Hepatocyte (in vitro differentiated cells): ENCODE results near the gene HNRNPA3. TPM values are rescaled to one million over a fixed set of nuclear protein-coding genes. Genes with fewer than 3 reads are reported as not detected.
"Not testable (repeated sequence)": the region's sequence is repeated elsewhere in the genome, so short reads cannot be mapped to it uniquely, and the experiment has no call there.

ENCODE experiments used
- DNase-seq: peaks from one replicate; pipeline ENCODE4 v3.0.0-alpha.2; 2016; ENCODE audit warnings: low spot score
- H2AFZ ChIP-seq: fragments of 200-600 bp; sonication (generic); 2 replicates; pipeline ENCODE4 v1.6.0; 2016; ENCODE audit warnings: antibody characterized with exemption, mild to moderate bottlenecking
- H3K27ac ChIP-seq: fragments of 200-600 bp; sonication (generic); 2 replicates; pipeline ENCODE4 v1.5.1; 2016; ENCODE audit warnings: mild to moderate bottlenecking
- H3K27me3 ChIP-seq: fragments of 200-600 bp; sonication (generic); 2 replicates; pipeline ENCODE4 v1.6.1; 2016
- H3K36me3 ChIP-seq: fragments of 200-600 bp; sonication (generic); replicated peaks from 2 replicates; pipeline ENCODE4 v1.5.1; 2016; ENCODE audit warnings: low read depth; ENCODE audit not compliant: insufficient read depth
- H3K4me1 ChIP-seq: fragments of 200-600 bp; sonication (generic); 2 replicates; pipeline ENCODE4 v1.5.1; 2016; ENCODE audit warnings: mild to moderate bottlenecking, moderate library complexity; ENCODE audit not compliant: insufficient read depth
- H3K4me2 ChIP-seq: fragments of 200-600 bp; sonication (generic); 2 replicates; pipeline ENCODE4 v1.6.0; 2016
- H3K4me3 ChIP-seq: fragments of 200-600 bp; sonication (generic); 2 replicates; pipeline ENCODE4 v1.5.1; 2016; ENCODE audit warnings: mild to moderate bottlenecking
- H3K79me2 ChIP-seq: fragments of 200-600 bp; sonication (generic); 2 replicates; pipeline ENCODE4 v1.6.0; 2017; ENCODE audit warnings: mild to moderate bottlenecking
- H3K9me2 ChIP-seq: fragments of 200-600 bp; sonication (generic); replicated peaks from 2 replicates; pipeline ENCODE4 v1.6.0; 2017; ENCODE audit warnings: mild to moderate bottlenecking; ENCODE audit not compliant: insufficient read depth
- H3K9me3 ChIP-seq: fragments of 200-600 bp; sonication (generic); 2 replicates; pipeline ENCODE4 v1.5.1; 2016; ENCODE audit warnings: low read depth, mild to moderate bottlenecking
- H4K20me1 ChIP-seq: fragments of 200-600 bp; sonication (generic); 2 replicates; pipeline ENCODE4 v1.6.0; 2016; ENCODE audit warnings: mild to moderate bottlenecking; ENCODE audit not compliant: insufficient read depth, poor library complexity, severe bottlenecking
- CTCF ChIP-seq: fragments of 200-600 bp; sonication (generic); IDR thresholded peaks from 2 replicates; pipeline ENCODE4 v1.5.1; 2016; ENCODE audit warnings: antibody characterized with exemption, mild to moderate bottlenecking; ENCODE audit not compliant: poor library complexity
- EZH2 ChIP-seq: fragments of 200-600 bp; sonication (generic); IDR thresholded peaks from 2 replicates; pipeline ENCODE4 v1.6.1; 2016; ENCODE audit warnings: antibody characterized with exemption, mild to moderate bottlenecking, borderline replicate concordance
- EZH2phosphoT487 ChIP-seq: fragments of 200-600 bp; sonication (generic); IDR thresholded peaks from one replicate; pipeline ENCODE4 v1.6.1; 2018; ENCODE audit warnings: antibody characterized with exemption, mild to moderate bottlenecking, low read depth, moderate library complexity; ENCODE audit not compliant: unreplicated experiment, severe bottlenecking
- whole genome bisulfite sequencing: methylation state at CpG from one replicate; pipeline ENCODE4 v1.1.6; 2016; ENCODE audit warnings: low lambda C conversion rate; ENCODE audit errors: missing lambda C conversion rate; 5-methylcytosine and 5-hydroxymethylcytosine counted together
- polyA plus RNA-seq: library from polyadenylated mRNA; unstranded; fragments of >200 nt; fragmentation: Nextera tagmentation; extraction: Ambion mirVana; gene quantifications from 2 replicates; pipeline ENCODE4 v1.2.1, GENCODE V29; 2016
- total RNA-seq: library from RNA; depleted of rRNA; stranded (reverse); fragments of >200 nt; gene quantifications from 2 replicates; pipeline ENCODE4 v1.2.3, GENCODE V29; 2014

HNRNPA3 gene
- total and polyA plus RNA-seq, 2 experiments from 2014 or later, result 56.1 to 59.5 TPM

- Histone ChIP-seq H3K9me3 (no peaks in the 10 kb centered on the region), H4K20me1 (no peaks in the 10 kb centered on the region), H3K79me2 (no peaks in the 10 kb centered on the region), H3K9me2 (no peaks in the 10 kb centered on the region), H2AFZ (no peak overlapping the region), H3K27ac (no peak overlapping the region), H3K4me3 (no peak overlapping the region), H3K4me2 (no peak overlapping the region), H3K36me3 (no peaks in the 10 kb centered on the region), H3K27me3 (no peaks in the 10 kb centered on the region), H3K4me1 (no peaks in the 10 kb centered on the region)
- no peak for TF ChIP-seq CTCF
- no peak for TF ChIP-seq EZH2
- no peak for TF ChIP-seq EZH2phosphoT487
- WGBS, result 36% methylated on average over 1 of the region's 1 CpG
- DNase-seq, result no peak
These were observed 33.8 kb upstream of the HNRNPA3 start for GRCh38 chr2:177178797-177179196.

GRCh38 chr2:177179227-177179626 is 33.4 kb upstream of the HNRNPA3 start:
- whole genome bisulfite sequencing, result 67% methylated on average over 2 of the region's 2 CpGs
- no peak for TF ChIP-seq CTCF
- TF ChIP-seq EZH2phosphoT487, result no peak
- no peak for TF ChIP-seq EZH2
- Histone ChIP-seq H4K20me1 (no peaks in the 10 kb centered on the region), H3K4me3 (no peak overlapping the region), H2AFZ (no peak overlapping the region), H3K27ac (no peak overlapping the region), H3K4me2 (no peak overlapping the region), H3K4me1 (no peaks in the 10 kb centered on the region), H3K9me3 (no peaks in the 10 kb centered on the region), H3K27me3 (no peaks in the 10 kb centered on the region), H3K36me3 (no peaks in the 10 kb centered on the region), H3K79me2 (no peaks in the 10 kb centered on the region), H3K9me2 (no peaks in the 10 kb centered on the region)
- no peak for DNase-seq

- not testable (repeated sequence) for DNase-seq, H3K36me3 ChIP-seq, H2AFZ ChIP-seq, H3K9me2 ChIP-seq, H3K79me2 ChIP-seq, H3K4me3 ChIP-seq, H3K4me2 ChIP-seq, H3K27me3 ChIP-seq, H4K20me1 ChIP-seq, H3K9me3 ChIP-seq, H3K4me1 ChIP-seq, H3K27ac ChIP-seq
These were observed 32.9 kb upstream of the HNRNPA3 start for GRCh38 chr2:177179671-177180070.

GRCh38 chr2:177180269-177181000 is 32.2 kb upstream of the HNRNPA3 start:
- Histone ChIP-seq H3K4me3 (no peak overlapping the region), H3K9me2 (no peaks in the 10 kb centered on the region), H2AFZ (no peak overlapping the region), H3K27me3 (no peaks in the 10 kb centered on the region), H3K79me2 (no peaks in the 10 kb centered on the region), H3K9me3 (no peaks in the 10 kb centered on the region), H3K36me3 (no peaks in the 10 kb centered on the region), H4K20me1 (no peaks in the 10 kb centered on the region), H3K4me1 (no peaks in the 10 kb centered on the region), H3K27ac (no peak overlapping the region), H3K4me2 (no peak overlapping the region)
- TF ChIP-seq CTCF (no peak), EZH2phosphoT487 (no peak), EZH2 (no peak)
- DNase-seq, result no peak
- WGBS, result 86% methylated on average over 5 of the region's 5 CpGs
